ENCODE results near the gene PIK3CD.

The PIK3CD gene

GRCh38 chr1:9774712-9775679, 123.5 kb downstream of the PIK3CD start:
- DNase-seq (ENCODE audit: low read depth), result no peak

DNA sequence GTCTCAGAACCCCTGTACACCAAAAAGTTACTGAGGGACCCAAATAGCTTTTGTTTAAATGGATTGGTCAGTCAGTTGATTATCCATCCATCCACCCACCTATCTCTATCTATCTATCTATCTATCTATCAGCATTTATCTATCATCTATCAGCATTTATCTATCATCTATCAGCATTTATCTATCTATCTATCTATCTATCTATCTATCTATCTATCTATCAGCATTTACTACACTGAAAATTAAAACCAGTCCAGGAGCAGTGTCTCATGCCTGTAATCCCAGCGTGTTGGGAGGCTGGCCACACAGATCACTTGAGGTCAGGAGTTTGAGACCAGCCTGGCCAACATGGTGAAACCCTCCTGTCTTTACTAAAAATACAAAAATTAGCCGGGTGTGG, 125.2 kb downstream of the PIK3CD start:
- DNase-seq (ENCODE audit: low read depth), result no peak

Data from amniotic epithelial cell (primary cell).